ENCODE measurements around the gene NTRK3. TPM values are rescaled to one million over a fixed set of nuclear protein-coding genes. Genes with fewer than 3 reads are reported as not detected.

Gene NTRK3
- total and polyA plus RNA-seq, 8 donors, result 4.1 to 9.8 (median 7.4) TPM

- H3K27ac ChIP-seq, result no peak overlapping the region
- no peaks in the 10 kb centered on the region for H3K36me3 ChIP-seq
- DNase-seq, result no peak
- TF ChIP-seq CTCF (IDR thresholded peaks at IDR 0.05), result no peak
- no peak overlapping the region for H3K4me3 ChIP-seq
- ATAC-seq, result no peak
- no peaks in the 10 kb centered on the region for H3K4me1 ChIP-seq
- no peaks in the 10 kb centered on the region for H3K9me3 ChIP-seq
- intact Hi-C loops (cut with DNase I), result no loop called here
- peaks cover 0 to 5% of the 10 kb centered on the region in 2 donors for H3K27me3 ChIP-seq
These were observed 321.0 kb downstream of the NTRK3 start for GRCh38 chr15:87935583-87935982.

- intact Hi-C loops (cut with DNase I), result no loop called here
- Histone ChIP-seq H3K27ac (no peak overlapping the region), H3K4me1 (no peaks in the 10 kb centered on the region), H3K9me3 (no peaks in the 10 kb centered on the region), H3K36me3 (no peaks in the 10 kb centered on the region), H3K4me3 (no peak overlapping the region), H3K27me3 (no peaks in the 10 kb centered on the region)
- ATAC-seq (no peak), DNase-seq (no peak)
- no peak for TF ChIP-seq CTCF (IDR thresholded peaks at IDR 0.05)
These were observed 325.0 kb downstream of the NTRK3 start for GRCh38 chr15:87931584-87931983.

GRCh38 chr15:87930457-87930856 lies 326.1 kb downstream of the NTRK3 start:
- ATAC-seq, result no peak
- no peaks in the 10 kb centered on the region for H3K27me3 ChIP-seq
- H3K27ac ChIP-seq, result no peak overlapping the region
- H3K4me1 ChIP-seq, result no peaks in the 10 kb centered on the region
- no peak overlapping the region for H3K4me3 ChIP-seq
- intact Hi-C loops (cut with DNase I), result no loop called here
- no peaks in the 10 kb centered on the region for H3K9me3 ChIP-seq
- TF ChIP-seq CTCF (IDR thresholded peaks at IDR 0.05), result no peak
- no peaks in the 10 kb centered on the region for H3K36me3 ChIP-seq
- no peak for DNase-seq

GRCh38 chr15:87929841-87930240 lies 326.7 kb downstream of the NTRK3 start:
- H3K4me3 ChIP-seq, result no peak overlapping the region
- H3K9me3 ChIP-seq, result no peaks in the 10 kb centered on the region
- no peaks in the 10 kb centered on the region for H3K4me1 ChIP-seq
- DNase-seq, result no peak
- no peaks in the 10 kb centered on the region for H3K36me3 ChIP-seq
- H3K27me3 ChIP-seq, result no peaks in the 10 kb centered on the region
- H3K27ac ChIP-seq, result no peak overlapping the region
- no peak for ATAC-seq
- TF ChIP-seq CTCF (IDR thresholded peaks at IDR 0.05), result no peak
- intact Hi-C loops (cut with DNase I), result no loop called here

GRCh38 chr15:87924433-87924832 lies 332.1 kb downstream of the NTRK3 start:
- H3K4me3 ChIP-seq, result no peak overlapping the region
- ATAC-seq (no peak), DNase-seq (no peak)
- H3K27me3 ChIP-seq, result no peaks in the 10 kb centered on the region
- intact Hi-C loops (cut with DNase I), result no loop called here
- no peak for TF ChIP-seq CTCF (IDR thresholded peaks at IDR 0.05)
- no peaks in the 10 kb centered on the region for H3K36me3 ChIP-seq
- H3K4me1 ChIP-seq, result no peaks in the 10 kb centered on the region
- H3K9me3 ChIP-seq, result no peaks in the 10 kb centered on the region
- no peak overlapping the region for H3K27ac ChIP-seq
